HUES64 (cell line): ENCODE results near the gene GOLGA6C. TPM values are rescaled to one million over a fixed set of nuclear protein-coding genes. Genes with fewer than 3 reads are reported as not detected.
"Not testable (repeated sequence)": the region's sequence is repeated elsewhere in the genome, so short reads cannot be mapped to it uniquely, and the experiment has no call there.

Experiments
- H3K27ac ChIP-seq: 2 replicates; pipeline ENCODE4 v1.7.0; 2013; ENCODE audit warnings: low read depth, low read length, inconsistent platforms
- H3K27me3 ChIP-seq: 2 replicates; pipeline ENCODE4 v1.6.1; 2013; ENCODE audit warnings: mild to moderate bottlenecking, low read length; ENCODE audit not compliant: insufficient read depth
- H3K36me3 ChIP-seq: 2 replicates; pipeline ENCODE4 v1.6.1; 2013; ENCODE audit warnings: mild to moderate bottlenecking, low read length; ENCODE audit not compliant: insufficient read depth
- H3K4me1 ChIP-seq: 2 replicates; pipeline ENCODE4 v1.6.1; 2013; ENCODE audit warnings: mild to moderate bottlenecking, low read length, moderate library complexity; ENCODE audit not compliant: insufficient read depth
- H3K4me3 ChIP-seq: 2 replicates; pipeline ENCODE4 v1.5.1; 2013; ENCODE audit warnings: mild to moderate bottlenecking, low read length, moderate library complexity
- H3K9ac ChIP-seq: 2 replicates; pipeline ENCODE4 v1.6.1; 2013; ENCODE audit warnings: mild to moderate bottlenecking, low read depth, low read length
- H3K9me3 ChIP-seq: 2 replicates; pipeline ENCODE4 v1.6.1; 2013; ENCODE audit warnings: low read depth, low read length; ENCODE audit not compliant: insufficient read depth
- WGBS: fragments of 150-250, 120-280 bp; methylation state at CpG from one replicate; pipeline ENCODE4 v1.1.7; 2013; ENCODE audit warnings: missing lambda C conversion rate; 5-methylcytosine and 5-hydroxymethylcytosine counted together
- polyA plus RNA-seq, 2 experiments: library from polyadenylated mRNA; stranded (reverse); fragments of 50-300 nt; gene quantifications; one replicate each; pipeline ENCODE4 v1.2.3, GENCODE V29; 2013

Gene GOLGA6C, protein sequence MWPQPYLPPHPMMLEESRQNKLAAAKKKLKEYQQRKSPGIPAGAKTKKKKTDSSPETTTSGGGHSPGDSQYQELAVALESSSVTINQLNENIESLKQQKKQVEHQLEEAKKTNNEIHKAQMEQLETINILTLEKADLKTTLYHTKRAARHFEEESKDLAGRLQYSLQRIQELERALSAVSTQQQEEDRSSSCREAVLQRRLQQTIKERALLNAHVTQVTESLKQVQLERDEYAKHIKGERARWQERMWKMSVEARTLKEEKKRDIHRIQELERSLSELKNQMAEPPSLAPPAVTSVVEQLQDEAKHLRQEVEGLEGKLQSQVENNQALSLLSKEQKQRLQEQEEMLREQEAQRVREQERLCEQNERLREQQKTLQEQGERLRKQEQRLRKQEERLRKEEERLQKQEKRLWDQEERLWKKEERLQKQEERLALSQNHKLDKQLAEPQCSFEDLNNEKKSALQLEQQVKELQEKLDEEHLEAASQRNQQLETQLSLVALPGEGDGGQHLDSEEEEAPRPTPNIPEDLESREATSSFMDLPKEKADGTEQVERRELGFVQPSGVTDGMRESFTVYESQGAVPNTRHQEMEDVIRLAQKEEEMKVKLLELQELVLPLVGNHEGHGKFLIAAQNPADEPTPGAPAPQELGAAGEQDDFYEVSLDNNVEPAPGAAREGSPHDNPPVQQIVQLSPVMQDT
- not detected for polyA plus RNA-seq (2013, experiment 1 of 2)
- polyA plus RNA-seq (2013, experiment 2 of 2): 0.19 TPM

DNA sequence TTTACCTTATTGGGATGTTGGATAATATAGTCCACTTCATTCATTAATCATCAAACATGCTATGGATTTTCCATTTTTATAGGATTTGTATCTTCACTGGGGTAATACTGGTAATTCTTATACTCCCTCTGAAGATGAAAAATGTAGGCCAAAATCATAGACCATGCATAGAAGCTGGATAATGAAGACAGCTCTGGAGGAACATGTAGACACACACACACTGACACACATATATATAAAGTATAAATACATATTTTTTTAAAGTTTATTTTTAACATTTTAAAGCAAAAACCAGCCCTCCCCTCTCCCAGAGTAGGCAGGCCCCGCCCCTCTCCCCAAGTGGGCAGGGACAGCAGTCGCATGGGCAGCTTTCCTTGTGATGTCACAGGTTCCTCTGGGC lies at the start of gene GOLGA6C:
Gene GOLGA6C, plus strand, starts transcription at position 301 of the 400 bp plus-strand sequence. CDS start 265 bp downstream, outside the sequence.
- no CpG with 5 or more reads among the region's 2 CpGs for WGBS
- H3K4me3 ChIP-seq, H3K27me3 ChIP-seq, H3K9ac ChIP-seq, H3K9me3 ChIP-seq, H3K4me1 ChIP-seq, H3K27ac ChIP-seq, H3K36me3 ChIP-seq: not testable (repeated sequence)

DNA sequence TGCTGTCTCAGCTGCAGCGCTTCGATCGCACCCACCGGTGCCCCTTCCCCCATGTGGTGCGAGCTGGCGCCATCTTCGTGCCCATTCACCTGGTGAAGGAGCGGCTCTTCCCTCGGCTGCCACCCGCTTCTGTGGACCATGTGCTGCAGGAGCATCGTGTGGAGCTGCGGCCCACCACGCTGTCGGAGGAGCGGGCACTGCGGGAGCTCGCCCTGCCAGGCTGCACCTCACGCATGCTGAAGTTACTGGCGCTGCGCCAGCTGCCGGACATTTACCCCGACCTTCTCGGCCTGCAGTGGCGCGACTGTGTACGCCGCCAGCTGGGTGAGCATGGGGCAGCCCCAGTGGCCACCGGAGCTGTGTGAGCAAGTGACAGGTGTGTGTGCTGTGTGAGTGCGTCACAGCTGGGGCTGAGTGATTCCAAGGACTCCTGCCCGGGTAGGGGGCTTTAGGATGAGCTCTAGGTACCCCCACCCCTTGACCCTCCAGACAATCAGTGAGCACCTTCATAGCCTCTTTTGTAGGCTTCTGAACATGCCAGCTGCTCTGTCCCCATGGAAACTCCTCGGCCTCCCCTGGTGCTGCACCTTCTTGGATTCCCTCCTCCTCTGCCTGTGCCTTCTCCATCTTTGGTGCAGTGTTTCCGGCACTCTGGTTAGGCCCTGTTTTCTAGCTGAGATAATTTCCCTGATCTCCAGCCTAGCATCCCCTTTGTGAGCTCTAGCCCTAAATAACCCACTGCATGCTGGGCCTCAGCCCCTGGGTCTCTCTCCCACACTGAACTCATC lies 49.4 kb upstream of the GOLGA6C start:
- no peak overlapping the region for H3K4me3 ChIP-seq
- H3K4me1 ChIP-seq: peaks cover 8% of the 10 kb centered on the region; the same call in 1 of the 2 replicates
- H3K9ac ChIP-seq: no peak overlapping the region; the same call in 1 of the 2 replicates
- no peaks in the 10 kb centered on the region for H3K9me3 ChIP-seq
- H3K27ac ChIP-seq: no peak overlapping the region
- no peaks in the 10 kb centered on the region for H3K27me3 ChIP-seq
- 95% methylated on average over 32 of the region's 32 CpGs for WGBS
- peaks cover 76% of the 10 kb centered on the region for H3K36me3 ChIP-seq

DNA sequence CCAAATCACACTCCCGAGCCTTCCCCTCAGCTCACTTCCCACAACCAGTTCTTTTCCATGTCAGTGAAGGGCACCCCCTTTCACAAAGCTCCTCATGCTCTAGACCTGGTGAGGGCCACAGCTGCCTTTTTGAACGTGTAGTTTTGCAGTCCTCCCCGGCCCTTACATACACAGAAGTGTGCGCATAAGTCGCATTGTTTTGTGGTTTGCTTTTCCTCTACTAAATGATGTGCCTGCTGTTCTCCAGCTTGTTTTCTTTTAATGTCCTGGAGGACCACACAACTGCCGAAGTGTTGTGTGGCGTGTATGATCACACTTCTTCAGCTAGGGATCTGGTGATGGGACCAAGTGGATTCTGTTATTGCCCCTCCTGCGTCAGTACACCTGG lies 48.9 kb upstream of the GOLGA6C start:
- Histone ChIP-seq H3K27me3 (no peaks in the 10 kb centered on the region), H3K9ac (no peak overlapping the region), H3K36me3 (peaks cover 76% of the 10 kb centered on the region), H3K4me1 (peaks cover 3% of the 10 kb centered on the region; the same call in 1 of the 2 replicates), H3K4me3 (no peak overlapping the region), H3K27ac (no peak overlapping the region), H3K9me3 (no peaks in the 10 kb centered on the region)
- WGBS: 94% methylated on average over 8 of the region's 8 CpGs

DNA sequence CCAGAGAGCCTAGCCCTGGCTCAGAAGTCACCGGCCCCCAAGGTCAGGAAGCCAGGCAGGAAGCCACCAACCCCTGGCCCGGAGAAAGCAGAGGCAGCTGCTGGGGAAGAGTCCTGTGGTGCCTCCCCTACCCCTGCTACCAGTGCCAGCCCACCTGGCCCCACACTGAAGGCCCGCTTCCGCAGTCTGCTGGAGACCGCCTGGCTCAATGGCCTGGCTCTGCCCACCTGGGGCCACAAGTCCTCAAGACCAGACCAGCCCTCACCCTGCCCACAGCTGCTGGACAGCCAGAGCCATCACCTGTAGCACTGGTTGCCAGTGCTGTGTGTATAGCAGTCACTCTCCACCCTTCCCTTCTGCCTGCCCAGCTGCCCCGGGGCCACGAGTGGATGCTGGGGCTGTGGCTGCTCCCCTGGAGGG lies 47.3 kb upstream of the GOLGA6C start:
- no peaks in the 10 kb centered on the region for H3K9me3 ChIP-seq
- H3K27ac ChIP-seq: no peak overlapping the region
- peaks cover 73% of the 10 kb centered on the region for H3K36me3 ChIP-seq
- 96% methylated on average over 7 of the region's 7 CpGs for WGBS
- no peaks in the 10 kb centered on the region for H3K27me3 ChIP-seq
- H3K9ac ChIP-seq: no peak overlapping the region
- no peak overlapping the region for H3K4me3 ChIP-seq
- H3K4me1 ChIP-seq: no peaks in the 10 kb centered on the region

DNA sequence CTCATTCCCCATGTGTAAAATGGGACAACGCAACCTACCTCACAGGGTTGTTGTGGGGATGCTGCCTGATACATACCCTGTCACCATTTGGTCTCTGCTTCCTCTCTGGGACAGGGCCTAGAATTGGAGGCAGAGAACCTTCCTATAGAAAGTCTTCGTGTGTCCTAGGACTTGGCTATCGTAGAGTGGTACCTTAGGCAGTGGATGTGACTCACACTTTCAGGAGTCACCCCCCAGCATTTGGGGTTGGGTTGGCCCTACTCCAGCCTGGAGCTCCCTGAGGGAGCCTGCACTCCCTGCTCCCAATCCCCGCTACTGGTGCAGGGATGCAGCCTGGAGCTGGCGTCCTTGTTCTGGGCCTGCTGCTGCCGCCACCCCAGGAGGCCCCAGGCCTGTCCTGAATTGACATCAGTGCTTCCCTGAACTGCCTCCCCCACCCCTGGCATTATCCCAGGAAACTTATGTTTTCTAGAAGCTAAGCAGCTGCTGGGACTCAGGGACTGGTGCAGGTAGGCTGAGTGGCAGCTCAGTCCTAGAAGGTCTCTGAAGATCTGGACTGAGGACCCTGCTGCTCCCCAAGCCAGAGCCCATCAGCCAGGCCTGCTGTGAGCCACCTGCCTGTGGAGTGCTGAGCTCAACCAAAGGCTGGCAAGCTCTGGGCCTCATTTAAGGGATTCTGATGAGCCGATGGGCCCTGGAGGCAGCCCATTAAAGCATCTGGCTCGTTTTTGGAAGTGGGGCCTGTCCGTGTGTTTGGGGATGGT lies 46.5 kb upstream of the GOLGA6C start:
- no peak overlapping the region for H3K4me3 ChIP-seq
- no peak overlapping the region for H3K9ac ChIP-seq
- no peak overlapping the region for H3K27ac ChIP-seq
- no peaks in the 10 kb centered on the region for H3K9me3 ChIP-seq
- H3K27me3 ChIP-seq: no peaks in the 10 kb centered on the region
- peaks cover 65% of the 10 kb centered on the region for H3K36me3 ChIP-seq
- 91% methylated on average over 9 of the region's 9 CpGs for WGBS
- no peaks in the 10 kb centered on the region for H3K4me1 ChIP-seq

DNA sequence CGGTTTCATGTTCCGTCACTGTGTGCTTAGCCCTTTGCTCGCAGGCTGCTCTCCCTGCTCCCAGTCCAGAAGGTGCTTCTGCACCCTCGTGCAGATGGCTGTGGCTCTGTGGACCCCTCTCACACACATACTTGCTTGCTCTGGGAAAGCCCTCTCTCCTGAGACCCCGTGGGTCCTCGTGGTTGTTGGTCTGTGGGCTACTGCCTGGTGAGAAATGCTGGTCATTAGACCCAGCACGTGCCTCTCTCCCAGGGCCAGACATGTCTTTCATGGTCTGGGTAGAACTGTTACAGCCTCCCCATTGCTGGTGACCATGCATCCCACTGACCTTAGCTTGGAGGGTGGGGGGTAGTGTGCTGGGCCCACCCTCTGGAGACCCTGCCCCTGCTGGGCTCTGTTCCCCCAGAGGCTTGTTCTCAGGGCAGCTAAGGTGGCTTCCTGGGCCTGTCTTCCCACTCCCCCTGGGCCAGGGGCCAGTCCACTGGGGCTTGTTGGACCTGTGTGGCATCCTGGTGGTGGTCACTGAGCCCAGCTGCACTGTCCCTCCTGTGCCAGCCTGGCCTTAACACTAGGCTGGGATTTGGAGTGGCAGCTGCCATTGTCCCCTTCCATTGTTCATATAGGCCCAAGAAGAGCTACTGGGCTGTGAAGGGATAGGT lies 45.8 kb upstream of the GOLGA6C start:
- Histone ChIP-seq H3K27ac (no peak overlapping the region), H3K36me3 (peaks cover 59% of the 10 kb centered on the region), H3K4me1 (no peaks in the 10 kb centered on the region), H3K4me3 (no peak overlapping the region), H3K9ac (no peak overlapping the region), H3K27me3 (no peaks in the 10 kb centered on the region), H3K9me3 (no peaks in the 10 kb centered on the region)
- WGBS: 95% methylated on average over 7 of the region's 7 CpGs

DNA sequence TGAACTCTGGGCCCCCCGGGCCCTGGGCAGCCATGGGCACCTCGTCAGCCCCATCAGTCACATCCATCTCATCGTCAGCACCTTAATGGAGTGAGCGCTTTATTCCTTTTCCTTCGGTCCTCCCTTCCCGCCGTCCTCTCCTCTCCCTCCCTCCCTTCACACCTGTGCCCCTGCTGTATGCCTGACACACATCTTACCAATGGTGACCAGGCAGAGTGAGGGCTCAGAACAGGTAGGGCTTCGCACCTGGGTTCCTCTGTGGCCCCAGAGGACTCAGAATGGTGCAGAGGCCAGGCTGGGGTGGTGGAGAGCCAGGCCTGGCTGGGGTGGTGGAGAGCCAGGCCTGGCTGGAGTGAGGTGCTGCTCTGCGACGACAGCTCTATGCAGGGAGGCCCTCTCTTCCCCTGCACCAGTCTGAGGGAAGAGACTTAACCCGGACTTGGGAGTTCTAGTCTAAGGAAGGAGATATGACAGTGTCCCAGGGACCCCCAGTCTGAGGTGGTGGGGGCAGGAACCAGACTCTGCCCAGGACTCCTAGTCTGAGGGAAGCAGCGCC lies 44.8 kb upstream of the GOLGA6C start:
- Histone ChIP-seq H3K4me1 (no peaks in the 10 kb centered on the region), H3K9me3 (no peaks in the 10 kb centered on the region), H3K27me3 (no peaks in the 10 kb centered on the region), H3K27ac (no peak overlapping the region), H3K36me3 (peaks cover 49% of the 10 kb centered on the region), H3K9ac (no peak overlapping the region), H3K4me3 (no peak overlapping the region)
- 92% methylated on average over 12 of the region's 12 CpGs for WGBS

DNA sequence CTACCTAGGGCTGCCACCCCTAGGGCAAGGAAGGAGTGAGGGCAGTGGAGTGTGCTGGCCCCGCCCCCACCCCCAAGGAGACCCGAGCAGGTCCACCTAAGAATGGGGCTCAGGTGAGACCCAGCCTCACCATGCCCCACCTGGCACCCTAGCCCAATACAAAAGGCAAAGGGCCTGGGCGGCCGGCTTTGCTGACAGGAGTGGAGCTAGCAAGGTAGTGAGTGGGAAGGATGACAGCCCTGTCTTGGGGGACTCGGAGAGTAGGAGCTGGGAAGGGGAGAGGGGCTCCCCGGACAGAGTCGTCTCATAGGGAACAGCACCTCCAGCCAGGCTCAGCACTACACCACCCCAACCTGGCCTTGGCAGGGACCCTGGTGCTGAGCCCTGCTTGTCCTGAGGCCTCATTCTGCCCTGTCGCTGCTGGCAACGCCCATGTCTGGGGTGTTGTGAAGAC lies 44.3 kb upstream of the GOLGA6C start:
- peaks cover 44% of the 10 kb centered on the region for H3K36me3 ChIP-seq
- no peaks in the 10 kb centered on the region for H3K4me1 ChIP-seq
- H3K4me3 ChIP-seq: no peak overlapping the region
- H3K9me3 ChIP-seq: no peaks in the 10 kb centered on the region
- H3K27ac ChIP-seq: no peak overlapping the region
- H3K27me3 ChIP-seq: no peaks in the 10 kb centered on the region
- 89% methylated on average over 8 of the region's 9 CpGs for WGBS
- no peak overlapping the region for H3K9ac ChIP-seq

DNA sequence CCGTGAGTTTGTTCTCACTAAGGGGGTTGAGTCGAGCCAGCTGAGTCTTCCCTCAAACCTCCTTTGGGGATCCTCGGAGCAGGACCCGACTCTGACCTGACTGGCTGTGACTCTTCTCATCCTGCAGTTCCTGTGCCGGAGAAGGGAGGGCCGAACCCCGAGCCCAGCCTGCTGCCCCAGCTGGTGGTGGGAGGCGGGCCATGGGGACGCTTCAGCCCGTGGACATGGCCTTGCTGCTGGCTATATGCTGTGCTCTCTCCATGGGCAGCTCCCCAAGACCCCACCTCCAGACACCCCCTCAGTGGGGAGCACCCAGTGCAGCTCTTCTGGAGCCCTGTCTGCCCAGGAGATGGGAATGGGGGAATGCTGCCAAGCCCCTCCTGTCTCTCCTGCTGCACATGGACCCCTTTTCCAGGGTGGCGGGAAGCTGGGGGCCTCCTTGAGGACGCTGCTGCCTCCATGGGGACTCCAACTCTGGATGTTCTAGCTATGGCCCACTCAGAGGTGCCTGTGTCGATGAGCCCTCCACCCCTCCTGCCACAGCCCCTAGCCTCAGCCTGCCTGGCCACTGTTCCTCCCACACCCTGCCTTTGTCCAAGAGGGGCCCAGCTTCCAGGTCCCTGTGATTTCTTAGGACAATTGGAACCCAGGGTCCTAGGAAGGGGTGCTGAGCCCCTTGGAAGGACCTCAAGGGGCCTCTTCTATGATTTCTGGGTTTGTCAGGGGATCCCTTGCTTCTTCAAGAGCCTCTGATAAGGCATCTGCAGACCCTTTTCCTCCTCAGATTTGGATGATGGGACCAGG lies 43.6 kb upstream of the GOLGA6C start:
- WGBS: 77% methylated on average over 13 of the region's 13 CpGs
- no peak overlapping the region for H3K4me3 ChIP-seq
- H3K27ac ChIP-seq: no peak overlapping the region
- H3K9ac ChIP-seq: no peak overlapping the region
- no peaks in the 10 kb centered on the region for H3K9me3 ChIP-seq
- no peaks in the 10 kb centered on the region for H3K4me1 ChIP-seq
- H3K36me3 ChIP-seq: peaks cover 37% of the 10 kb centered on the region
- H3K27me3 ChIP-seq: no peaks in the 10 kb centered on the region
